K562 (cell line): ENCODE data around the gene HEPACAM. TPM values are rescaled to one million over a fixed set of nuclear protein-coding genes. Genes with fewer than 3 reads are reported as not detected.

ENCODE experiments used
- CSDE1 ChIP-seq, 2 experiments: fragments of 450-650 bp; IDR thresholded peaks; 2 replicates each; pipeline ENCODE4 v1.6.1; 2016; ENCODE audit warnings: mild to moderate bottlenecking in 1 of 2
- ETV5 ChIP-seq: sonication (generic); formaldehyde crosslinking; IDR thresholded peaks from 2 replicates; pipeline ENCODE4 v1.4.0; 2020; ENCODE audit warnings: low read depth, mild to moderate bottlenecking, missing genetic modification reagents
- PTBP1 ChIP-seq: fragments of 200-400 bp; formaldehyde crosslinking; IDR thresholded peaks from 2 replicates; pipeline ENCODE4 v1.6.1; 2017; ENCODE audit warnings: low read depth, low read length
- RBM25 ChIP-seq: fragments of 200-400 bp; formaldehyde crosslinking; IDR thresholded peaks from 2 replicates; pipeline ENCODE4 v1.6.1; 2018; ENCODE audit warnings: low read length, low read depth, moderate library complexity; ENCODE audit not compliant: severe bottlenecking
- SIX5 ChIP-seq, 2 experiments: IDR thresholded peaks; 2 replicates each; pipeline ENCODE4 v1.6.1; 2011; ENCODE audit warnings: low read length in 2 of 2, borderline replicate concordance in 1 of 2, low read depth in 1 of 2, mild to moderate bottlenecking in 1 of 2, moderate library complexity in 1 of 2; ENCODE audit not compliant: insufficient read depth in 1 of 2
- TAF7 ChIP-seq: fragments of 450-650 bp; IDR thresholded peaks from 2 replicates; pipeline ENCODE4 v1.6.1; 2016; ENCODE audit warnings: missing genetic modification characterization, missing compliant biosample characterization
- ZNF507 ChIP-seq: conservative IDR thresholded peaks from 2 replicates; pipeline ENCODE4 v1.6.1; 2017; ENCODE audit warnings: missing genetic modification characterization, missing compliant biosample characterization
- polyA plus RNA-seq, 8 experiments: library from polyadenylated mRNA; depleted of rRNA in 4 of 8; stranded (reverse) in 5 of 8; unstranded in 3 of 8; fragments of >200 nt; fragmentation: Nextera tagmentation in 2 of 8; fragmentation: Illumina TruSeq in 1 of 8; extraction: Ambion mirVana in 2 of 8; extraction: Trizol in 1 of 8; gene quantifications; 2 replicates each; pipeline versions ENCODE4 v1.2.1 to v1.2.3, GENCODE V29; 2011 to 2014; ENCODE audit warnings: inconsistent platforms in 1 of 8, missing spikeins in 1 of 8
- total RNA-seq, 7 experiments: library from RNA; depleted of rRNA in 6 of 7; stranded (reverse); fragments of >200 nt in 6 of 7; fragmentation: Illumina TruSeq in 2 of 7; extraction: Trizol in 2 of 7; gene quantifications; 2 replicates each; pipeline versions ENCODE4 v1.2.1 to v1.2.3, GENCODE V29; 2011 to 2021; ENCODE audit warnings: low replicate concordance in 1 of 7
- TF ChIP-seq, protein P1 (sequence below): IDR thresholded peaks from 2 replicates; pipeline ENCODE4 v1.6.1; 2012; ENCODE audit warnings: low read depth, low read length, improper control_type of control experiment, borderline replicate concordance
- TF ChIP-seq, protein P2 (sequence below): fragments of 250-450 bp; sonication (Bioruptor Pico); IDR thresholded peaks from 2 replicates; pipeline ENCODE4 v1.5.0; 2020; ENCODE audit warnings: mild to moderate bottlenecking, borderline replicate concordance
- TF ChIP-seq, protein P3 (sequence below): fragments of 150-350 bp; IDR thresholded peaks from 2 replicates; pipeline ENCODE4 v1.6.1; 2014; ENCODE audit warnings: low read depth, mild to moderate bottlenecking, low read length, borderline replicate concordance
- TF ChIP-seq, protein P4 (sequence below): fragments of 450-650 bp; formaldehyde crosslinking; IDR thresholded peaks from 2 replicates; pipeline ENCODE4 v1.4.0; 2020; ENCODE audit warnings: mild to moderate bottlenecking, mixed read lengths
- TF ChIP-seq, protein P5 (sequence below): sonication (generic); formaldehyde crosslinking; IDR thresholded peaks from 2 replicates; pipeline ENCODE4 v1.8.0; 2022; ENCODE audit warnings: mild to moderate bottlenecking, missing genetic modification reagents, borderline replicate concordance
- TF ChIP-seq, protein P6 (sequence below): fragments of 250-450 bp; sonication (Bioruptor Pico); IDR thresholded peaks from 2 replicates; pipeline ENCODE4 v1.8.0; 2021; ENCODE audit warnings: borderline replicate concordance, mild to moderate bottlenecking, moderate library complexity; ENCODE audit not compliant: poor library complexity, severe bottlenecking

The HEPACAM gene
- total and polyA plus RNA-seq, 9 of the 15 experiments (the other 6 are each of a cell fraction or from before 2014, with no cell fraction given) = not detected

DNA sequence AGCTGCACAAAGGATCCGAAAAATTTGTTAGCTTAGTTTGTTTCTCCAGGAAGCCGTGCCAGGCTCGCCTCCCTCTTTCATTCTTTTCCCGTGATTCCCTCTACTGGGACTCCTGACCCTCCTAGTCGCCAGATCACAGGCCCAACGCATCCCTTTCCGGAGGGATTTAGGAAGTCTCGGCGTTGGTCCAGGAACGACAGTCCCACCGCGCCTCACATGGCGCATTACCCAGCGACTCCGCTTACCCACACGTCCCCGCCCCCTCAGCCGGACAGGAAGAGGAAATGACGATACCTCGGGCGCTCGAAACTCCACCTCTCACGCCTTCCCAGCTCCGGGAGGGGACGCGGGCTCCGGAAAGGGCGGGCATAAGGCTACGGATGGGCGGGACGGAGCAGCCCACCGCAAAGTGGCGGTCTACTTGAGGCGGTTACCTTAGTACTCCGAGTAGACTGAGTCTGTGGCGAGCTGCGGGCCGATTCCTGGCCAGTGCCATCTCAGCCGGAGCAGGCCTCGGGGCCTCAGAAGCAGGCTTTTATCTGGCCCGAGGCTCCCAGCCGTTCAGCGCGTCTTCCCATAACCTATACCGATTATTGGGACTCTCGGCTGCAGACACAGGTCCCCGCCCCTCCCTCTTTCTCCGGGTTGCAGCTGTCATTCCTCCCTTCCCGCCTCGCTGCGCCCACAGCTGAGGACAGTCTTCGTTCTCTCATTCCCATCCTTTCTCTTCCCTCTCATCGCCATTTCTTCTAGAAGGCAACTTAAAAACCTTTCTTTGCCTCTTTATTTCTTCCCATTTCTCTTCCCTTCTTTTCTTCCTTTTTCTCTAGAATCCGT, 18.1 kb upstream of the HEPACAM start, which contains the start of gene CCDC15 (continued):
- TF ChIP-seq, protein P1, sequence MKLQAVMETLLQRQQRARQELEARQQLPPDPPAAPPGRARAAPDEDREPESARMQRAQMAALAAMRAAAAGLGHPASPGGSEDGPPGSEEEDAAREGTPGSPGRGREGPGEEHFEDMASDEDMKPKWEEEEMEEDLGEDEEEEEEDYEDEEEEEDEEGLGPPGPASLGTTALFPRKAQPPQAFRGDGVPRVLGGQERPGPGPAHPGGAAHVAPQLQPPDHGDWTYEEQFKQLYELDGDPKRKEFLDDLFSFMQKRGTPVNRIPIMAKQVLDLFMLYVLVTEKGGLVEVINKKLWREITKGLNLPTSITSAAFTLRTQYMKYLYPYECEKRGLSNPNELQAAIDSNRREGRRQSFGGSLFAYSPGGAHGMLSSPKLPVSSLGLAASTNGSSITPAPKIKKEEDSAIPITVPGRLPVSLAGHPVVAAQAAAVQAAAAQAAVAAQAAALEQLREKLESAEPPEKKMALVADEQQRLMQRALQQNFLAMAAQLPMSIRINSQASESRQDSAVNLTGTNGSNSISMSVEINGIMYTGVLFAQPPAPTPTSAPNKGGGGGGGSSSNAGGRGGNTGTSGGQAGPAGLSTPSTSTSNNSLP = no peak
- no peak for TF ChIP-seq ZNF507
- peak; percentile 60; the same call in 1 of the 2 replicates for TF ChIP-seq ETV5 (CRISPR knock-in tag)
- no peak for TF ChIP-seq CSDE1 (IDR thresholded peaks at IDR 0.05)
- TF ChIP-seq TAF7 = peak; percentile 65; the same call in 1 of the 2 replicates
- TF ChIP-seq, protein P2, sequence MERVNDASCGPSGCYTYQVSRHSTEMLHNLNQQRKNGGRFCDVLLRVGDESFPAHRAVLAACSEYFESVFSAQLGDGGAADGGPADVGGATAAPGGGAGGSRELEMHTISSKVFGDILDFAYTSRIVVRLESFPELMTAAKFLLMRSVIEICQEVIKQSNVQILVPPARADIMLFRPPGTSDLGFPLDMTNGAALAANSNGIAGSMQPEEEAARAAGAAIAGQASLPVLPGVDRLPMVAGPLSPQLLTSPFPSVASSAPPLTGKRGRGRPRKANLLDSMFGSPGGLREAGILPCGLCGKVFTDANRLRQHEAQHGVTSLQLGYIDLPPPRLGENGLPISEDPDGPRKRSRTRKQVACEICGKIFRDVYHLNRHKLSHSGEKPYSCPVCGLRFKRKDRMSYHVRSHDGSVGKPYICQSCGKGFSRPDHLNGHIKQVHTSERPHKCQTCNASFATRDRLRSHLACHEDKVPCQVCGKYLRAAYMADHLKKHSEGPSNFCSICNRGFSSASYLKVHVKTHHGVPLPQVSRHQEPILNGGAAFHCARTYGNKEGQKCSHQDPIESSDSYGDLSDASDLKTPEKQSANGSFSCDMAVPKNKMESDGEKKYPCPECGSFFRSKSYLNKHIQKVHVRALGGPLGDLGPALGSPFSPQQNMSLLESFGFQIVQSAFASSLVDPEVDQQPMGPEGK (CRISPR knock-in tag) = no peak
- TF ChIP-seq, protein P3, sequence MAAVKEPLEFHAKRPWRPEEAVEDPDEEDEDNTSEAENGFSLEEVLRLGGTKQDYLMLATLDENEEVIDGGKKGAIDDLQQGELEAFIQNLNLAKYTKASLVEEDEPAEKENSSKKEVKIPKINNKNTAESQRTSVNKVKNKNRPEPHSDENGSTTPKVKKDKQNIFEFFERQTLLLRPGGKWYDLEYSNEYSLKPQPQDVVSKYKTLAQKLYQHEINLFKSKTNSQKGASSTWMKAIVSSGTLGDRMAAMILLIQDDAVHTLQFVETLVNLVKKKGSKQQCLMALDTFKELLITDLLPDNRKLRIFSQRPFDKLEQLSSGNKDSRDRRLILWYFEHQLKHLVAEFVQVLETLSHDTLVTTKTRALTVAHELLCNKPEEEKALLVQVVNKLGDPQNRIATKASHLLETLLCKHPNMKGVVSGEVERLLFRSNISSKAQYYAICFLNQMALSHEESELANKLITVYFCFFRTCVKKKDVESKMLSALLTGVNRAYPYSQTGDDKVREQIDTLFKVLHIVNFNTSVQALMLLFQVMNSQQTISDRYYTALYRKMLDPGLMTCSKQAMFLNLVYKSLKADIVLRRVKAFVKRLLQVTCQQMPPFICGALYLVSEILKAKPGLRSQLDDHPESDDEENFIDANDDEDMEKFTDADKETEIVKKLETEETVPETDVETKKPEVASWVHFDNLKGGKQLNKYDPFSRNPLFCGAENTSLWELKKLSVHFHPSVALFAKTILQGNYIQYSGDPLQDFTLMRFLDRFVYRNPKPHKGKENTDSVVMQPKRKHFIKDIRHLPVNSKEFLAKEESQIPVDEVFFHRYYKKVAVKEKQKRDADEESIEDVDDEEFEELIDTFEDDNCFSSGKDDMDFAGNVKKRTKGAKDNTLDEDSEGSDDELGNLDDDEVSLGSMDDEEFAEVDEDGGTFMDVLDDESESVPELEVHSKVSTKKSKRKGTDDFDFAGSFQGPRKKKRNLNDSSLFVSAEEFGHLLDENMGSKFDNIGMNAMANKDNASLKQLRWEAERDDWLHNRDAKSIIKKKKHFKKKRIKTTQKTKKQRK = no peak; the same call in 1 of the 2 replicates
- TF ChIP-seq, protein P4, sequence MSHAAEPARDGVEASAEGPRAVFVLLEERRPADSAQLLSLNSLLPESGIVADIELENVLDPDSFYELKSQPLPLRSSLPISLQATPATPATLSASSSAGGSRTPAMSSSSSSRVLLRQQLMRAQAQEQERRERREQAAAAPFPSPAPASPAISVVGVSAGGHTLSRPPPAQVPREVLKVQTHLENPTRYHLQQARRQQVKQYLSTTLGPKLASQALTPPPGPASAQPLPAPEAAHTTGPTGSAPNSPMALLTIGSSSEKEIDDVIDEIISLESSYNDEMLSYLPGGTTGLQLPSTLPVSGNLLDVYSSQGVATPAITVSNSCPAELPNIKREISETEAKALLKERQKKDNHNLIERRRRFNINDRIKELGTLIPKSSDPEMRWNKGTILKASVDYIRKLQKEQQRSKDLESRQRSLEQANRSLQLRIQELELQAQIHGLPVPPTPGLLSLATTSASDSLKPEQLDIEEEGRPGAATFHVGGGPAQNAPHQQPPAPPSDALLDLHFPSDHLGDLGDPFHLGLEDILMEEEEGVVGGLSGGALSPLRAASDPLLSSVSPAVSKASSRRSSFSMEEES (CRISPR knock-in tag) = no peak
- TF ChIP-seq SIX5 (IDR thresholded peaks at IDR 0.05; ENCODE audit: borderline replicate concordance in 1 of 2, insufficient read depth in 1 of 2, low read depth in 1 of 2, low read length in 2 of 2) = no peak
- TF ChIP-seq, protein P5, sequence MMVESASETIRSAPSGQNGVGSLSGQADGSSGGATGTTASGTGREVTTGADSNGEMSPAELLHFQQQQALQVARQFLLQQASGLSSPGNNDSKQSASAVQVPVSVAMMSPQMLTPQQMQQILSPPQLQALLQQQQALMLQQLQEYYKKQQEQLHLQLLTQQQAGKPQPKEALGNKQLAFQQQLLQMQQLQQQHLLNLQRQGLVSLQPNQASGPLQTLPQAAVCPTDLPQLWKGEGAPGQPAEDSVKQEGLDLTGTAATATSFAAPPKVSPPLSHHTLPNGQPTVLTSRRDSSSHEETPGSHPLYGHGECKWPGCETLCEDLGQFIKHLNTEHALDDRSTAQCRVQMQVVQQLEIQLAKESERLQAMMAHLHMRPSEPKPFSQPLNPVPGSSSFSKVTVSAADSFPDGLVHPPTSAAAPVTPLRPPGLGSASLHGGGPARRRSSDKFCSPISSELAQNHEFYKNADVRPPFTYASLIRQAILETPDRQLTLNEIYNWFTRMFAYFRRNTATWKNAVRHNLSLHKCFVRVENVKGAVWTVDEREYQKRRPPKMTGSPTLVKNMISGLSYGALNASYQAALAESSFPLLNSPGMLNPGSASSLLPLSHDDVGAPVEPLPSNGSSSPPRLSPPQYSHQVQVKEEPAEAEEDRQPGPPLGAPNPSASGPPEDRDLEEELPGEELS (CRISPR knock-in tag) = no peak
- no peak for TF ChIP-seq RBM25
- TF ChIP-seq, protein P6, sequence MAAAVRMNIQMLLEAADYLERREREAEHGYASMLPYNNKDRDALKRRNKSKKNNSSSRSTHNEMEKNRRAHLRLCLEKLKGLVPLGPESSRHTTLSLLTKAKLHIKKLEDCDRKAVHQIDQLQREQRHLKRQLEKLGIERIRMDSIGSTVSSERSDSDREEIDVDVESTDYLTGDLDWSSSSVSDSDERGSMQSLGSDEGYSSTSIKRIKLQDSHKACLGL = no peak
- no peak for TF ChIP-seq PTBP1
